GM12874 (cell line): Measurements from ENCODE around the gene SYNCRIP.

Source experiments
- TF ChIP-seq, protein P1 (sequence below): IDR thresholded peaks from 2 replicates; pipeline ENCODE4 v1.5.1; 2011; ENCODE audit warnings: low read depth, mild to moderate bottlenecking, control low read depth, low read length, moderate library complexity; ENCODE audit not compliant: insufficient read depth

Gene SYNCRIP

DNA sequence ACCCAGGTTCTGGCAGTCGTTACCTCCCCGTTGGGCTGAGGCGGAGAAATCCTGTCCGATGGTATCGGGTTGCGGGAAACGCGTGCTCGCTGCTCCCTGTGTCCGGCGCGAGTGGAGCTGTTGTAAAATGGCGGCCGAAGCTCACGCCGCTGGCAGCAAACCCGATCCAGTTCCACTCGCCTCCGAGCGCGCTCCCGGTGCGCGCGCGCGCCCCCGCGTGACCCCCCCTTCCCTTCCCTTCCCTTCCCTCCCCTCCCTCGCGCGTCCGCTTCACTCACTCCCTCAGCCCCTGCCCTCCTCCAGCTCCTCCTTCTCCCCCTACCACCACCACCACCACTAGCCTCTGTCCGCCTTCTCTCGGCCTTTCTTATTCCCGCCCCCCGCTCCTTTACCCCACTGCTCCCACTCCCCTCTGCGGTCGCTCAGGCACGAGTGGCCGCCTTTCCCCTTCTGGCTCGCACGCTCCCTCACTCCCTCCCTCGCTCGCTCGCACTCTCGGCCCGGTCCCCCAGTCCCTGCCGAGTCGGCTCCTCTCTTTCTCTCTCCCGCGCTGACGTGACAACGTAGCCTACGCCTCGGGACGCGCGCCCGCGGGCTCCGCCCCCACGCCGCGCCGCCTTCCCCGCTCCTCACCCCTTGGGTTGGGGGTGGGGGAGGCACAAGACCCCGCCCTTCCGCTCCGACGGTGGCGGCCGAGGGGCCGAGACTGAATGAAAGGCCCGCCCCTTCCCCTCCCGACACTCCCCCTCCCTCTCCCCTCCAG is at the start of gene SYNCRIP:
Gene SYNCRIP, minus strand, starts transcription at position 113 of the 763 bp plus-strand sequence. CDS start 1,447 bp downstream, outside the sequence.
- TF ChIP-seq, protein P1, sequence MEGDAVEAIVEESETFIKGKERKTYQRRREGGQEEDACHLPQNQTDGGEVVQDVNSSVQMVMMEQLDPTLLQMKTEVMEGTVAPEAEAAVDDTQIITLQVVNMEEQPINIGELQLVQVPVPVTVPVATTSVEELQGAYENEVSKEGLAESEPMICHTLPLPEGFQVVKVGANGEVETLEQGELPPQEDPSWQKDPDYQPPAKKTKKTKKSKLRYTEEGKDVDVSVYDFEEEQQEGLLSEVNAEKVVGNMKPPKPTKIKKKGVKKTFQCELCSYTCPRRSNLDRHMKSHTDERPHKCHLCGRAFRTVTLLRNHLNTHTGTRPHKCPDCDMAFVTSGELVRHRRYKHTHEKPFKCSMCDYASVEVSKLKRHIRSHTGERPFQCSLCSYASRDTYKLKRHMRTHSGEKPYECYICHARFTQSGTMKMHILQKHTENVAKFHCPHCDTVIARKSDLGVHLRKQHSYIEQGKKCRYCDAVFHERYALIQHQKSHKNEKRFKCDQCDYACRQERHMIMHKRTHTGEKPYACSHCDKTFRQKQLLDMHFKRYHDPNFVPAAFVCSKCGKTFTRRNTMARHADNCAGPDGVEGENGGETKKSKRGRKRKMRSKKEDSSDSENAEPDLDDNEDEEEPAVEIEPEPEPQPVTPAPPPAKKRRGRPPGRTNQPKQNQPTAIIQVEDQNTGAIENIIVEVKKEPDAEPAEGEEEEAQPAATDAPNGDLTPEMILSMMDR, result no peak

DNA sequence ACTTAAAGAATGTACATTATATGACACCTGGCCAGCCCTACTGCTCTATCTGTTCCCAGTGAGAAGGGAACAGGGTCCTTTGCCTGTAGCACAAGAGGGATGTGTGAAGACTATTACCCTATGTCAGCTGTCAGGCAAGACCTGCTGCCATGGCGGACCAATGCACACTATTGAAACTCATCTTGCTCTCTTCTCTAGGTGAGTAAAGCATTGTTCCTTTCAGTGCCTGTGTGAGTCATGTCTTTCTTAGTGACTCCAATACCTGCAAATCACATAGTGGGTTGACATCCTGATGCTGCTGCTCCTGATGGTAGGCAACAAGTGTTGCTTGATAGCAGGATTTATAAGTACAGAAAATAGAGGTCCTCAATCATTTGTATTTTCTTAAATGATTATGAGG is 48.8 kb upstream of the SYNCRIP start:
- TF ChIP-seq, protein P1, result no peak

DNA sequence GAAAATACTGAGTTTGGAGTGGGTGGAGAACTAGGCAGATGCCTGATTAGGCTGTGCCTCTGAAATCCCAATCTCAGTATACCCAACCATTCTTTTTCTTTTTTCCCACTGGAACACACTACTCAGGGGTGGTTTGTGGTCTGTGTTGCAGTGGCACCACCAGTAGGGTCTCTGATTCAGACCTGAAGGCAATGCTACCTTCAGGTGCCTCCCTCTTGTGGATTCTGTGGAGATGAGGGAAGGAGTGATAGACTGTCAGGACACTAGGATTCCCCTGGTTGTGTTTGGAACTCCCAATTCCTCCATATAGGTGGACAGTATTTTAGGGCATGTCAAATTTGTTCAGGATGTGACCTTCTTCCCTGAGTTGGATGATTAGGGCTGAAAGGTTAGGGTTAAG is 47.4 kb upstream of the SYNCRIP start:
- TF ChIP-seq, protein P1, result no peak

DNA sequence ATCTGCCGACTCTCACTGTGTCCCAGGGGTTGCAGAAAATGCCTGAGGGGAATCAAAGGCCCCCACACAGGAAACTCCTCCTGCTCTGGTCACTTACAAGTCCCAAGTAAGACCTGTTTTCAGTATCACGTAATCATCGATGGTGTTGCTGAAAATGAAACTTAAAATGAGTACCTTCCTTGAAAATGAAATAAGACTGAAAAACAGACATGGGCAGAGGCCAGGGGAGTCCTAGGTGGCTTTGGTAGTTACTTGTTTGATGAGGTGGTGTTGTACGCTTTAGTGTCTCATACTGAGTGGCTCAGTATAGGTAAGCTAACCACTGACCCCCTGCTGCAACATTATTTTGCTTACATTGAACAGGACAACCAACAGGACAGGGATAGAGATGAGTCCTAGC is 43.0 kb upstream of the SYNCRIP start:
- TF ChIP-seq, protein P1, result no peak

DNA sequence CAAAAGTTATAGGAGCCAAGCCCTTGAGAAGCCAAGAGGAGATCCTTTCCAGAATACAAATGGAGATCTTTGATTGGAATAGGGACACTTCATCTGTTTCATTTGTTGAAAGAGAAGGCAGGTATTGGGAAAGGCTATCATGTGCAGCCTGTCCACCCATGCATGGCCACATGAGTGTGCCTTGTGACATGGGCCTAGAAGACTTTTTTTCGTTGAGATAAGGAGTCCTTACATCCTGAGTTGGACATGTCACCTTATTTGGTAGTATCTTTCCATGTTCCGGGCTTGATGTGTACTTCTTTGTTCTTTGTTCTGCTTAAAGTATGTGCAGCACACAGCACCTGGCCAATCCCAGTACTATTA is 42.1 kb upstream of the SYNCRIP start:
- TF ChIP-seq, protein P1, result no peak

DNA sequence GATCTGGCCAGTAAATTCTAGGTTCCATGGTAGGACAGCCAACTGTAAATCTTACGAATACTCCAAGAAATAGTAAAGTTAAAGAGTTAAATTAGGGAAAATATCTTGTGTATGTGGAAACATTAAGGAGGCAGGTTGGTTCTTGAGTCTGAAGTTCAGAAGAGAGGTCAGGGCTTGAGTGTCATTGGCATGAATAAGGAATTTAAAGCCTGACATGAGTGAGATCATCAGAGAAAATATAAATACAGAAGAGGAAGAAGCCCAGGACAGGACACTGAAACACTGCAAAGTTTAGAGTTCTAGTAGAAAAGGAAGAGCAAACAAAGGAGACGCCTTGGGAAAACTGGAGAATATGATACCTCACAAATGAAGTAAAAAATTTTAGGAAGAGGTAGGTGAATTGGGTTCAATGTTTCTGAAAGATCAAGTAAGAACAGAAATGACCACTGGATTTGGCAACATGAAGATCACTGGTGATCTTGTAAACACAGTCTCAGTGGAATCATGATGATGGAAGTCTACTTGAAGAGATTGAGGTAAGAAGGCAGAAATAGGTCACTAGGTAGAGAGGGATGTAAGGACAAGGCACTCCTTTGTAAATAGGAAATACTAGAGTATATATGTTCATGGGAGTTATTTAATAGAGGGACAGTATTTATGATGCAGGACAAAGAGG is 41.6 kb upstream of the SYNCRIP start:
- TF ChIP-seq, protein P1, result no peak

DNA sequence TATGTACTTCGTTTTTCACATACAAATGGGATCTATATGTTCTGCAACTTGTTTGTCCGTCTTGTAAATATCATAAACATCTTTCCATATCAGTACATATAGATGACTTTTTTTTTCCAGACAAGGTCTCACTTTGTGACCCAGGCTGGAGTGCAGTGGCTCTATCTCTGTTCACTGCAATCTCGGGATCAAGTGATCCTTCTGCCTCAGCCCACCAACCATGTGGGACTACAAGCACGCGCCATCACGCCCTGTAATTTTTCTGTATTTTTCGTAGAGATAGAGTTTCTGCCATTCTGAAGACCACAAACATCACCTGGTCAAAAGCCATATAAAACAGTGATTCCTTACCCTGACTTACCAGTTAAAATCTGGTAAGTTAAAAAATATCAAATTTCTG is 37.7 kb upstream of the SYNCRIP start:
- TF ChIP-seq, protein P1, result no peak
